ENCODE results near the gene MARCHF10.

DNA sequence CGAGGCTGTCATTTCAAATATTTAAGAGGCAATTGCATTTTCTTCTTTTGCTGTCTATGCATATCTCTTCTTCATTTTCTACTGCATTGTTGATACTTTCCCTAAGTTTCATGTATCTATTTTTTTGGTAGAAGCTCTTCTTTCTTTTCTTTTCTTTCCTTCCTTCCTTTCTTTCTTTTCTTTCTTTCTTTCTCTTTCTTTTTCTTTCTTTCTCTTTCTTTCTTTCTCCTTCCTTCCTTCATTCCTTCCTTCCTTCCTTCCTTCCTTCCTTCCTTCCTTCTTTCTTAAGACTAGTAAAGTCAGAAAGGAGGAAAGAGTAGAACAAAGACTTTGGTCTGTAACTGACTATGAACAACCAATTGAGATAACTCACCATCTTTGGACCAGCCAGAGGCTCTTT, 146.8 kb downstream of the MARCHF10 start:
- TF ChIP-seq, protein P1, sequence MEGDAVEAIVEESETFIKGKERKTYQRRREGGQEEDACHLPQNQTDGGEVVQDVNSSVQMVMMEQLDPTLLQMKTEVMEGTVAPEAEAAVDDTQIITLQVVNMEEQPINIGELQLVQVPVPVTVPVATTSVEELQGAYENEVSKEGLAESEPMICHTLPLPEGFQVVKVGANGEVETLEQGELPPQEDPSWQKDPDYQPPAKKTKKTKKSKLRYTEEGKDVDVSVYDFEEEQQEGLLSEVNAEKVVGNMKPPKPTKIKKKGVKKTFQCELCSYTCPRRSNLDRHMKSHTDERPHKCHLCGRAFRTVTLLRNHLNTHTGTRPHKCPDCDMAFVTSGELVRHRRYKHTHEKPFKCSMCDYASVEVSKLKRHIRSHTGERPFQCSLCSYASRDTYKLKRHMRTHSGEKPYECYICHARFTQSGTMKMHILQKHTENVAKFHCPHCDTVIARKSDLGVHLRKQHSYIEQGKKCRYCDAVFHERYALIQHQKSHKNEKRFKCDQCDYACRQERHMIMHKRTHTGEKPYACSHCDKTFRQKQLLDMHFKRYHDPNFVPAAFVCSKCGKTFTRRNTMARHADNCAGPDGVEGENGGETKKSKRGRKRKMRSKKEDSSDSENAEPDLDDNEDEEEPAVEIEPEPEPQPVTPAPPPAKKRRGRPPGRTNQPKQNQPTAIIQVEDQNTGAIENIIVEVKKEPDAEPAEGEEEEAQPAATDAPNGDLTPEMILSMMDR (IDR thresholded peaks at IDR 0.05) = no peak
- no peak for TF ChIP-seq POLR2A (IDR thresholded peaks at IDR 0.05)
